Stimulated activated CD8-positive, alpha-beta memory T cell treated with anti-CD3 and anti-CD28 coated beads, Interleukin-7, amount 100 ng/mL, for 48 hours (primary cell): ENCODE data around the gene KCNQ1.

Experiments
- DNase-seq, 2 donors: peaks; one replicate each; pipeline ENCODE4 v3.0.0-alpha.2; 2020; ENCODE audit warnings: low read depth in 1 of 2; ENCODE audit errors: extremely low read depth in 1 of 2

Gene KCNQ1

DNA sequence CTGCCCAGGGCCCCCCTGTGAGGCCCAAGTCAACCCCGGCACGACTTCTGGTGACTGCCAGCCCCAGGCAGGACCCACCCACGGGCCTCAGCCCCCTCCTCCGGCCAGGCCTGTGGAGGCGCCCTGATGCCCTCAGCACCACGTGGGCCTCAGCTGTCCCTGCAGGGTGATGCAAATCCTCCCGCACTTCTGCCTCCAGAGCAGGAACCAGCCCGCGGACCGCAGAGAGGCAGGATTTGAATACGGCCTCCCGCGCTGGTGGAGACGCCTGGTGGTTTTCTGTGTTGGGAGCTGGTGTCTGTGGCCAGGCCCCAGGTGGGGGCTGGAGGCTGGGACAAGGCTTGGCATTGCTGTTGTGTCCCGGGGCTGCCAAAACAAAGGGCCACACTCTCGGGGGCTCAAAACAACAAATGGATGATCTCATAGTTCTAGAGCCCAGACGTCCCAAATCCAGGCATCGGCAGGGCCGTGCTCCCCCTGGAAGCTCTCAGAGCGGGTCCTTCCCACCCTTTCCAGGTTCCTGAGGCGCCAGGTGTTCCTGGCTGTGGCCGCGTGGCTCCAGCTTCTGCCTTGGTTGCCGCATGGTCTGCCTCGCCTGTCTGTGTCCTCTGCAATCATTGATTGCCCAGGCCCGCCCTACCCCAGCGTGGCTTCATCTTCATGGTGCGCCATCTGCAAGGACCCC is 19.9 kb upstream of the KCNQ1 start:
- DNase-seq = no peak

DNA sequence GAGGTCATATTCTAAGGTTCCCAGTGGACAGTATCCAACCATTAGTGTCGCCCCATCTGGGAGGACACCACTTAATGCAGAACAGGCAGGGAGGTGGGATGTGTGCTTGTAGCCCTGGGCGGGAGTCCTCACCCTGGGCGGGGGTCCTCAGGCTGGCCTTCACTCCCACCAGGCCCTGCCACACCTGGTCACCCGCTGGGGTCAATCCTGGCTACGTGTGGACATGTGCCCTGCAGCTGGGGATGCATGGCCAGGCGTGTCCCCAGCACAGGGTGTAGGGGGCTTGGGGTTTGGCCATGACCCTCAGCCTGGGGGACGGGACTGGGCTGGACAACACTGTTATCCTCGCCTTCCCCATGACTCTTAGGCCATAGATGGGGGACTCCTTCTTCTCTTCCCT is 19.3 kb upstream of the KCNQ1 start:
- no peak for DNase-seq

DNA sequence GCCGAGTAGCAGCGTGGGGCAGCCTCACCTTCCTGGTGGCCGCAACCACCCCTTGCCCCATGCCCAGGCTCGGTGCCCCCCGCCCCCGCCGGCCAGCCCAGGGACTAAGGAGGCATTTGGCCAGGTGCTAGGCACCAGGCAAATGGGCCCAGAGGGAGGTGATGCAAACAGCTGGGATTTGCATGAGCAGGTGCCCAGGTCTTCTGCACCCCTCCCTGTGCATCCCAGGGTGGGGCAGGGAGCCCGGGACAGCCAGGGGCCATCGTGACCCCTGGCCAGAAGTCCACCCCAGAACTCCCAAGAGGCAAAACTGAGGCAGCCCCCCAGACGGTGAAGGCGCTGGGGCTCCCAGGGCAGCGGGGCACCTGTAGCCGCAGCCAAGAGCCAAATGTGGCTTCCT is 18.6 kb upstream of the KCNQ1 start:
- DNase-seq = no peak

DNA sequence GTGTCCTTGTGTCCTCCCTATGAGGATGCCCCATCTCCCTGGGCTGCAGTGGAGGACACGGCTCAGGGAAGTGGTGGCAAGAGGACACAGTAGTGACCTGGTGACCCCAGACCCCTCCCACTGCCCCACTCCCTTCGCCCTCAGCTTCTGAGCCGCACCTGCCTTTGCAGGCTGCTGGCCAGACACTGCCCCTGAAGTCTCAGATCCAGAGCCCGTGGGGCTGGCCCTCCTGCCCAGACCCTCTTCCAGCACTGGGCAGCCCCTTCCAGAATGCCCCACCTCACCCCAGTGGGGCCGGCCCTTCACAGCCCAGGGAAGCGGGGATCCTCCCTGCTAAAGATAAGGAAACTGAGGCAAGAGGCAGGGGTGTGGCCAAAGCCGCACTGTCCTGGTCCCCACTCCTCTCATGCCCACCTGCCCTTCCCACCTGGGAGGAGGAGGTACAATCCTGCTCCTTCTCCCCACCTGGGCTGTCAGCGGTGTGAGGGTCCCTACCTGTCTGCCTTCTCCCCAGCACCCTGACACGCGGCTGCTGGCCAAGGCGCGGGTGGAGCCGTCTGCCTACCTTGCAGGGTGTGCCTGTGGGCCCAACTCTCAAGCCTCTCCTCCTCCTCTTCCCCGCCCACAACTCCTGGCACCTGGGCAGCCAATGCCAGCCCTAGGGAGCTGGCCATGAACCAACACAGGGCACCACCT is 17.8 kb upstream of the KCNQ1 start:
- DNase-seq = no peak

DNA sequence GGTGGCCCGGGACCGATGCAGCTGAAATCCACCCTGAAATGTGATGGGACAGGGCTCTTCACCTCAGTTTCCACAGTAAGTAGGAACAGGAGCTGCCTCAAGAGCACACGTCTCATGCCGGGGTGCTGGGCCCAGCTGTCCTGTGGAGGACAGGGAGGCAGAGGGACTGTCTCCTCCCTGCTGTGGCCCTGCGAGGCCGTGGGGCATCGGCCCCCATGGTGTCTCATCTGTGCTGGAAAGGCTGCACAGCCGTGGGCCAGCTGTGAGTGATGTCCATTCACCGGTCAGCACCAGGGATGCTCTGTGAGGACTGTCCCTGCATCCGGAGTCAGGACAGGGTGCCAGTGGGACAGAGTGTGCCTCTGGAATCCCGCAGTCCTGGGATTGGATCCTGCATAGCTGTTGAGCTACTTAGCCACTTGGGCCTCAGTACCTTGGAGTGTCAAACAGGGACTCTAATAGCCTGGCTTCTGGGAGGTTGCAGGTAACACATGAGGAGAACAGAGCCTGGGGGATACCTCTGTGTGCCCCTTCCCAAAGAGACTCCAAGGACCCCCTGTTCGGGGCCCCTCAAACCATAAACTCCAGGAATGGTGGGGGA is 17.0 kb upstream of the KCNQ1 start:
- no peak for DNase-seq

DNA sequence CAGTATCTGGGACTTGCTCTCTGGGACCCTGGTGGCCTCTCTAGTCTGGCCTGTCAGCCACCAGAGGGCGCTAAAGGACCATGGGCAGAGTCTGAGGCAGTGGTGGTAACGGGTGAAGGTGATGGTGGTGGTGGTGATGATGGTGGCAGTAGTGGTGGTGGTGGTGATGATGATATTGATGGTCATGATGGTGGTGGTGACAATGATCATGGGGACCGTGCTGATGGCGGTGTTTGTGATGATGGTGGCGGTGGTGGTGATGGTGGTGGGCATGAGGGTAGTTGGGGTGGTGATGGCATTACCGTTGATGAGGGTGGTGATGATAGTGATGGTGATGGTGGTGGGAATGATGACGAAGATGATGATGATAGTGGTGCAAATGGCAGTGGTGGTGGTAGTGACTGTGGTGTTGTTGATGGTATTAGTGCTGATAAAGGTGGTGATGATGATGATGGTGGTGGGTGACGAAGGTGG is 16.4 kb upstream of the KCNQ1 start:
- peak; percentile 59 to 61 for DNase-seq

DNA sequence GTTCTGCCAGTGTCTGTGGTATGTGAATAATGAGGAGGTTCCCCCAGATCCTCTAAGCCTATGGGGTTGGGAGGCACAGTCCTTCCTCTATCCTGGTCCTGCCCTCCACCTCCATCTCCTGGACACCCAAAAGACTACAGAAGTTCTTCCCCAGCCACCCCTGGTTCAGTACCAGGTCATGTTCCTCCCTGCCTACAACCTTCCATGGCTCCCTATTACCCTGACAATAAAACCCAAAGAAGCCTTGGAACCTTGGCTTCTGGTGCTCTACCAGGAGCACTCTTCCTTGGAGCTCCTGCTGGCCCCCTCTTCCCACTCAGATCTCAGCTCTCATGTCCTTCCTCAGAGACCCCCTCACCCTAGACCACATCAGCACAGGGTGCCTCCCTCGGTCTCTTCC is 13.4 kb upstream of the KCNQ1 start:
- no peak for DNase-seq

DNA sequence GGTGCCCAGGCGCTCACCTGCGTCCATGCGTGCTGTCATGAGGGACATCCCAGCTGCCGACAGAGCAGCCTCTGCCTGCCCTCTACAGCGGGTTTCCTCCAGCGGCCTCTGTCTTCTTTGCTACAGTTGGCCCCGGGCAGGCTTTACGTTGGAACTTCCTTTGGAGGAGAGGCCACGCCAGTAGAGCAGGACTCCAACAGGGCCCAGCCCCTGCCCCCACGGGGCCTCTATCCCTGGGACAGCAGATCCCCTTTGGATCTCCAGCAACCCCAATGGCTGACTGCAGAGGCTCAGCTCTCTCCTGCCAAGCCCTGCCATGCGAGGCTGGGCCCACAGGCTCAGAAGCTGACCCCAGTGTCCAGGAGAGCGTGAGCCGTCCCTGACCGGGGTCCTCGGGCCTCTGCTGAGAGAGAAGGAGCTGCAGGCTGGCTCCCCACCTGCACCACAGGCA is 12.6 kb upstream of the KCNQ1 start:
- DNase-seq = no peak

DNA sequence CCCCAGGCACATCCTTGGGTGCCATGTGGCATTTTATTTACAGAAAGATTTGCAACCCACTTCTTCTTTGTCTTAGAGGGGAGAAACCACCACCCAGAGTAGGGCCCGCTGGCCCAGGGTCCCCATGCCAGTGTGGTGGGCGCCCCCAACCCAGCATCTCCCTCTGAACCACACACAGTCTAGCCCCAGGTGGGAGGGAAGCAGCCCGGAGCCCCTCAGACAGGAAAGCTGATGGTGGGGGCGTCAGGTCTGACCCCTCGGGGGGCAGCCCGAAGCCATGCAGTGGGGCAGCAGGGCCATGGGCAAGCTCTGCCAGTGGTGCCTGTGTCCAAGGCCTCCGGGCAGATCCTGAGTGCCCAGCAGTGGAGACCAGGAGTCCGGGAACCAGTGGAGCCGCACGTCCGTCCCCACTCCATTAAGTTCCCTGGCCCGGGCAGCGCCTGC is 12.2 kb upstream of the KCNQ1 start:
- DNase-seq = no peak

DNA sequence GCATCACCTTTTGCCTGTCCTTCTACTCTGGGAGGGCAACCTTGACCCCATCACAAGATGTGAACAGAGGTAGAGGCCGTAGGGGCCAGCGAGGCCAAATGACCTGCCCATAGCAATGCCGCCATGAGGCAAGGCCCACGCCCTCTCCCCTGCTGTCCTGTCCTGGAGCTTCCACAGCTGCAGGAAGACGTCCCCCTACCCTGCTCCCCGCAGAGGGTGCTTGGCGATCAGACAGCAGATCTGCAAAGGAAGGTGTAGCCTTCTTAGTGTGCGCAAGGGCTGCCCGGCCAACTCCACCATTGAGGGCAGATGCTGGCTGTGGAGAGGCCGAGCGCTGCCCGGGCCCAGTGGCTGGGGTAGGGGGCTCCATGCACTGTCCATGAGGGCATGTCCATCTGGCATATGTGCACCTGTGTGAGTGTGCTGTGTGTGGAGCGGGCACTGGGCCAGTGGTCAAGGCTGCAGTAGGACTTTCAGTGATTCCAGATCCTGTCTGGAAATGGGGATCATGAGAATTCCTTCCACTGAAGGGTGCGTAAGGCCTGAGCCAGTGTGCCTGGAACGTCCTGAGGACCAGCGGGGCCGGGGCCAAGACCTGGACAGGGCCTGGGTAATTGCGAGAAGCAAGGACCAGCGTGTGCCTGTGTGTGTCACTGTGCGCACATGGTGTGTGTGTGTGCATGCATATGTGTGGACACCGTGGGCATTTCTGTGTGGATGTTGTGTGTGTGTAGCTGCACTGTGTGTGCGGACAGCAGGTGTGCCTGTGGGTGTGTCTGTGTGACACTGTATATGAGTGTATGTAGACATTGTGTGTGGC is 11.5 kb upstream of the KCNQ1 start:
- DNase-seq = no peak

DNA sequence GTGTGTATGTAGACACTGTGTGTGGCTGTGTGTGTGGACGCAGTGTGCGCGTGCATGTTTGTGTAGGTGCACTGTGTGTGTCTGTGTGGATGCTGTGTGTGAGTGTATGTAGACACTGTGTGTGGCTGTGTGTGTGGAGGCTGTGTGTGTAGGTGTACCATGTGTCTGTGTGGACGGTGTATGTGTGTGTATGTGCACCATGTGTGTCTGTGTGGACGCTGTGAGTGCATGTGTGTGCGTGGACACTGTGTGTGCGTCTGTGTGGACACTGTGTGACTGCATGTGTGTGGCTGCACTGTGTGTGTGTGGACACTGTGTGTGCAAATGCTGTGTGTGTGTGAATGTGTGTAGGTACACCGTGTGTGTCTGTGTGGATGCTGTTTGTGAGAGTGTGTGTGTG is 10.8 kb upstream of the KCNQ1 start:
- no peak for DNase-seq

DNA sequence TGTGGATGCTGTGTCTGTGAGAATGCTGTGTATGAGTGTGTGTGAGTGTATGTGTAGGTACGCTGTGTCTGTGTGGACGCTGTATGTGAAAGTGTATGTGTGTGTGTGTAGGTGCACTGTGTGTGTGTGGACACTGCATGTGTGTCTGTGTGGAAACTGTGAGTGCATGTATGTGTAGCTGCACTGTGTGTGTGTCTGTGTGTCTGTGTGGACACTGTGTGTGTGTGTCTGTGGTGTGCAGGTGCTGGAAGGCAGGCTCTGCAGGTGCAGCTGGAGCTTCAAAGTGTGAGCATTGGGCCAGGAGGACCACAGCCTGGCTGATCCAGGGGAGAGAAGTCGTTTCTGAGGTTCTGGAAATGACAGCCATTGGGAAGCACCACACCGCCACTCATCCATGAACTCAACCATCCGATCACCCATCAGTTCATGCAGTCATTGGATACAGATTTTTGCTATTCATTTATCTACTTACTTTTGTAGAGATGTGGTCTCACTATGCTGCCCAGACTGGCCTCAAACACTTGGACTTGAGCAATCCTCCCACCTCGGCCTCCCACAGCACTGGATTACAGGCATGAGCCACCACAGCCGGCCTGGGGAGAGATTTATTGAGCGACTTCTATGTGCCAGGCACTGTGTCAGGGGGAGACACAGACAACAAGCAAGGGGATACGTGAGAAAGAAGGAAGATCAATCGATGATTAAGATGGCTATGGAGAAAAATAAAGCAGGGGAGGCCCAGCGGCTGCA is 10.1 kb upstream of the KCNQ1 start:
- no peak for DNase-seq

DNA sequence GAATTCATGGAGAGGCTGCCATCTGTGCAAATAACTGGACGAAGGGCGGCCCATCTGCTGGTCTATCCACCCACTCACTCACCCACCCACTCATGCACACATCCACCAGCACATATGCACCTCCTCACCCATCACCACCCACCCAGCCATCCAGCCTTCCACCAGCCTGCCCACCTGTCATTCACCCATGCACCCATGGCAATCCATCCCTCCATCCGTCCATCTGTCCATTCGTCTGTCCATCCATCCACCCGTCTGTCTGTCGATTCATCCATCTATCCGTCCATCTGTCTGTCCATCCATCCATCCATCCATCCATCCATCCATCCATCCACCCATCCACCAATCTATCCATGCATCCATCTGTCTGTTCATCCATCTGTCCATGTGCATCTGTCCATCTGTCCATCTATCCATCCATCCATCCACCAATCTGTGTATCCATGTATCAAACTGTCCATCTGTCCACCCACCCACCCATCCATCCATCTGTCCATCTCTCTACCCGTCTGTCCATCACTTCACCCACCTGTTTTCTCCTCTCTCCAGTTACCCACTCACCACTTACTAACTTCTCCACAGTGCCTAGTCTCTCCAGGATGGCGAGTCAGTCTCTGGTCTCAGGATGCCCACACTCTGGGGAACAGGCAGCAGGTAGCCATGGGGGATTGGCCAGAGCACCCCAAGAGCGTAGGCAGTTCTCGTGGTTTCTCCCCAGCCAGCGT is 9.4 kb upstream of the KCNQ1 start:
- no peak for DNase-seq

DNA sequence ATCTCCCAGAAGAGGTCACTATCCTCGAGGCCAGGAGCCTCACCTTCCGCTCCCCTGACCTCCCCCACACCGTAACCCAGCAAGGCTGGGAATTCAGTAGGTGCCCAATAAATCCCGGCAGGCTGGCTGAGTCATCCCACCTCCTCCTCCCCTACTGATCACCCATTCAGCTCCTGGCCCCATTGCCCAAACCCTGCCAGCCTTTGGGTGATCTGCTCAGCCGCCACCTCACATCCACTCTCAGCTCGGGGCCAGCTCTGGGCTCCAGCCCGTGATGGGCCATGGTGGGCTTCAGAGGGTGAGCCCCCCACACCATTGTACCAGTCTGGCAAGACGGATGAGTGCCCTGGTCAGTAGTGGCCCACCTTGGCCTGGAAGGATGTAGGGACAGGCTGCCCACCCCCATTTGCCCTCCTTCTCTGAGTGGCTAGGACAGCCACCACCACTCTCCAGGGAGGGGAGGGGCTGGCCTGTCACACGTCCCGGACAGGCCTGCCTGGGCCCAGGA is 8.7 kb upstream of the KCNQ1 start:
- no peak for DNase-seq

DNA sequence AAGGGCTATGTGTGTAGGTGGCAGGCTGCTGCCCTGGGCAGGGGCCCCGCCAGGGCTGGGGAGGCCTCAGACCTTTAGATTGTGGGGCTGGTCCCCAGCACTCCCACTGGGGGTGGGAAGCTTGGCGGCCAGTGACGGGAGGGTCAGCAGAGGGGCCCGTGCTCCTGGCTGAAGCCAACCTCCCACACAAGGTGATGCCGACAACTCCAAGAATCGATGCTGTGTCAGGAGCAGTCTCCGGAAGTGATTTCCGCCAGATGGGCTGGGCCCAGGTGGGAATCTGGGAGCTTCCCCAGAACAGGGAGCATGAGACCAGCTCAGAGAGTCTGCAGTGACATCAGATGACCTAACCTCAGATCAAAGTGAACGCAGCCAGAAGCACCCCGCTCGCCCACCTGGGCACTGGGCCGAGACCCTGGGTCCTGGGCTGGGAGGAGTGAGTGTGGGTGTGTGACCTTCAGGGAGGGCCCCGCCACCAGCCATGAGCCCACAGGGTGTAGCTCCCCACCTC is 8.2 kb upstream of the KCNQ1 start:
- no peak for DNase-seq

DNA sequence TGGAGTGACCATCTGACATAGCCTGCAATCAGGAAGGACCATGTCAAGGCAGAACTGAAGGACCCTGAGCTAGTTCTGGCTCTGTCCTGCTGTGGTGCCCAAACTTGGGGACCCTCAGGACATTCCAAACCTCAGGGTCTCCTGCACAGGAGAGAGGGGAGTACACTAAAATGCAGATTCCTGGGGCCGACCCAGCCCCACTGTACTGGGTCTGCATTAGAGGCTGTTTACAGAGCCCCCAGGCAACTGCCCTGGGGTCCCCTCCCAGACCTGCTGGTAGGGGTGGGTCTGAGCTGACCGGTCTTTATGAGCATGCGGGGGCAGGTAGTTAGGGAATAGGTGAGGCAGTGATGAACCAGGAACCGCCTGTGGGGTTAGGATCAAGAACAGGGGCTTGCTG is 7.3 kb upstream of the KCNQ1 start:
- DNase-seq = no peak

DNA sequence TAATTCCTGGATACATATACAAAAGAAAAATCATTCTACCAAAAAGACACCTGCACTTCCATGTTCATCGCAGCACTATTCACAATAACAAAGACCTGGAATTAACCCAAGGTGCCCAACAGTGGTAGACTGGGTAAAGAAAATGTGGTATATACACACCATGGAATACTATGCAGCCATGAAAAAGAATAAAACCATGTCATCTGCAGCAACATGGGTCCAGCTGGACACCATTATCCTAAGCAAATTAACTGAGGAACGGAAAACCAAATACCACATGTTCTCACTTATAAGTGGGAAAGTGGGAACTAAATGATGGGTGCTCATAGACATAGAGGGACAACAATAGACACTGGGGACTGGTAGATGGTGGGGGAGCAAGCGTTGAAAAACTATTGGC is 5.0 kb upstream of the KCNQ1 start:
- DNase-seq = no peak

DNA sequence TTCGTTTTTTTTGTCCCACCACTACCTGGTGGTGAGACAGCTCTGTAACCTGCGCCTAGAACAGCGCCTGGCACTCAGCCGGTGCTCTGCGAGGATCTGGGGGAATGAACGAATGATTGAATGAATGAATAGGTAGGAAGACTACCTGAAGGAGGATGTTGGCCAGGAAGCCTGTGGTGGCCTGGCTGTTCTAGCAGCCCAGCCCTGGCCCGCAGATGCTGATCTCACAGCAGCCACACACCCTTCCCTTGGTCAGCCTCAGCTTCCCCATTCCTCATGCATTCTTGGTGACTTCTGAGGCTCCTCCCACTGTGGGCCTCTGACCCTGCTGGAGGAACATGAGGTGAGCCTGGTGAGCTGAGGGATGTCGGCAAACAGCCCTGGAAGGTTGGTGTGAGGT is 4.2 kb upstream of the KCNQ1 start:
- no peak for DNase-seq

DNA sequence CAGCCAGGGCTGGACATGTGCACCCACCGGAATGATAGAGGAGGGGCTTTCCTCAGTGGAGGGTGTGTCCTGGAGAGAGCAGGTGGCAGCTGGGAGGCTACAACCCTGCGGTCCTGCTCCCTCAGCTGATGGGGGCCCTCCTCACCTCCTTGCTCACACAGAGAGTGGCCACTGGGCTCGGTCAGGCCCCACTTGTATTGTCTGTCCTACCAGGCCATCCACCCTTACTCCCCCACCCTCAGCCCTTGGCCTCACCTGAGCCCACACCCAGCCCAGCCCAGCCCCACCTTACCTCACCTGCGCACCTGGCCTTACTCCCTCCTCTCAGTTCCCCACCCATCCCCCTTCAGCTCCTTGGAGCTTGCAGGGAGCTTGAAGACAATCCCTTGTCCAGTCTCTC is 3.6 kb upstream of the KCNQ1 start:
- DNase-seq = no peak

DNA sequence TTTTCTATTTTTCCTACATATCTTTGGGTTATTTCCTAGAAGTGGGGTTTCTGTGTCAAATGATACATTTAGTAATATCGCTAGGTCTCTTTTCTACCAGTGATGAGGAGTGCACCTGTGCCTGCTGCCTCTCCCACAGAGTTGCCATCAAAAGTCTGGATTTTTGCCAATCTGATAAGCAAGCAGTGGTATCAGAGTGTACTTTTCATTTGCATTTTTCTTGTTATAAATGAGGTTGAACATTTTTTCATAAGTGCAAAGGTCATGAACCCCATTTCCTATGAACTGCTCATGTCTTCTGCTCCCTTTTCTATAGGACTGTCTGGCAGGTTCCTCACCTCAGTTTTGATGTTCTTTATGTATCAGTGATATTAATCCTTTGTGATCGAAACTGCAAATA is 2.2 kb upstream of the KCNQ1 start:
- DNase-seq = no peak
